Heart left ventricle (tissue), 16 donors: ENCODE results near the gene SLC9A7. TPM values are rescaled to one million over a fixed set of nuclear protein-coding genes. Genes with fewer than 3 reads are reported as not detected.
A peak's percentile ranks its signal among the peaks of the same experiment; 100 is the strongest.

Source experiments
- ATAC-seq, 4 donors: fragments of 200-7000 bp; cut with Tn5 transposase; one replicate each; pipeline ENCODE4 v1.9.1; 2020 to 2022; ENCODE audit warnings: moderate library complexity in 4 of 4, mild to moderate bottlenecking in 3 of 4, moderate number of reproducible peaks in 1 of 4
- DNase-seq, 5 donors: peaks; one replicate each; pipeline ENCODE4 v3.0.0-alpha.2; 2020
- H3K27ac ChIP-seq, 12 donors: fragments of 200-600 bp; sonication (generic) in 4 of 12; one replicate each; pipeline versions ENCODE4 v1.5.0 to v1.8.0; 2016 to 2022; ENCODE audit warnings: mild to moderate bottlenecking in 2 of 12
- H3K27me3 ChIP-seq, 9 donors: fragments of 200-600 bp; sonication (generic) in 2 of 9; one replicate each; pipeline versions ENCODE4 v1.5.1 to v1.8.0; 2016 to 2022; ENCODE audit warnings: mild to moderate bottlenecking in 3 of 9
- H3K36me3 ChIP-seq, 9 donors: fragments of 200-600 bp; sonication (generic) in 2 of 9; one replicate each; pipeline versions ENCODE4 v1.5.0 to v1.8.0; 2018 to 2022; ENCODE audit warnings: mild to moderate bottlenecking in 2 of 9
- H3K4me1 ChIP-seq, 12 donors: fragments of 200-600 bp; sonication (generic) in 4 of 12; one replicate each; pipeline versions ENCODE4 v1.5.0 to v1.8.0; 2016 to 2022; ENCODE audit warnings: mild to moderate bottlenecking in 3 of 12
- H3K4me3 ChIP-seq, 12 donors: fragments of 200-600 bp; sonication (generic) in 4 of 12; one replicate each; pipeline versions ENCODE4 v1.5.0 to v1.8.0; 2017 to 2022; ENCODE audit warnings: mild to moderate bottlenecking in 9 of 12, moderate library complexity in 4 of 12
- H3K9me3 ChIP-seq, 12 donors: fragments of 200-600 bp; sonication (generic) in 4 of 12; one replicate each; pipeline versions ENCODE4 v1.5.0 to v1.8.0; 2016 to 2022; ENCODE audit warnings: mild to moderate bottlenecking in 1 of 12
- CTCF ChIP-seq, 12 donors: fragments of 200-600 bp; sonication (generic) in 4 of 12; IDR thresholded peaks; one replicate each; pipeline versions ENCODE4 v1.5.0 to v1.8.0; 2018 to 2022; ENCODE audit warnings: antibody characterized with exemption in 12 of 12, mild to moderate bottlenecking in 5 of 12
- POLR2A ChIP-seq, 2 donors: fragments of 450-650 bp; IDR thresholded peaks; one replicate each; pipeline ENCODE4 v1.6.1; 2017; ENCODE audit warnings: antibody characterized with exemption in 2 of 2, mild to moderate bottlenecking in 2 of 2, moderate library complexity in 2 of 2
- WGBS, 4 donors: extraction: QIAGEN DNeasy Blood & Tissue Kit in 2 of 4; methylation state at CpG; one replicate each; pipeline versions ENCODE4 v1.1.5 to v1.1.7; 2013 to 2018; 5-methylcytosine and 5-hydroxymethylcytosine counted together
- intact Hi-C, 10 donors: fragments of 100-400 bp; cut with DNase I; formaldehyde crosslinking; loops; one replicate each; pipeline versions ENCODE4 v1.11.1 to v1.14.2; 2022
- long read RNA-seq, 3 donors: library from polyadenylated mRNA; unstranded; transcript quantifications; one replicate each; pipeline ENCODE4 v2.0.0, GENCODE V29; 2020 to 2021
- polyA plus RNA-seq, 2 donors: library from polyadenylated mRNA; stranded (reverse); fragments of 200-250 nt; gene quantifications; one replicate each; pipeline ENCODE4 v1.2.3, GENCODE V29; 2013
- total RNA-seq, 9 donors: library from RNA; depleted of rRNA in 2 of 9; stranded (reverse); fragments of >200 nt in 2 of 9; fragmentation: NEBNext Ultra II Directional in 3 of 9; extraction: Animal tissue kit (Norgen Biotek cat#: 25700) in 3 of 9; gene quantifications; one replicate each; pipeline versions ENCODE4 v1.1.0 to v1.2.4, GENCODE V29; 2016 to 2023
- donor health status: ischemic (EF 13 %, LVEDD 7.1; RV severe dilation, severe dysfunction).
- donor health status: healthy with polysubstance abuse.
- donor health status: DM: no; HTN: yes; CAD: no.
- donor health status: DM: no; HTN: no; CAD: no.
- donor health status: ischemic (EF 25% LVEDD 6.9; RV normal size, moderate dysfunction).
- donor health status: ischemic (EF 25% LVEDD 5.7; RV mildly dilated, moderate dysfunction).
- donor health status: healthy.
- donor health status: DM: yes; HTN: yes; CAD: no.
- donor health status: ischemic (EF 35%, LVEDD 5.7; RV mildly dilated, moderate dysfunction).
- donor health status: nonischemic (EF 11% LVEDD 7.7; RV severe dilation, severe dysfunction).
- donor health status: DM: yes; HTN: yes; CAD: no.
- donor health status: PGD.
- donor health status: ischemic (EF 29% LVEDD 5.4; RV normal size, mild dysfunction).
- donor health status: nonischemic (EF 23%, LVEDD 6.1; RV moderate dilation, normal function).

Gene SLC9A7
- total RNA-seq, result 1 to 10 TPM; 1.9 to 8.6 (median 2.6) TPM
- 1 to 10 TPM in 1 of 2 donors, under 1 TPM in 1; 0.46 to 1.1 TPM for polyA plus RNA-seq
- long read RNA-seq, donor 1, full-length matches to known transcripts, result 1 of 6 reads
- long read RNA-seq, donor 1, partial matches to known transcripts, result 0 of 6 reads
- long read RNA-seq, donor 1, other reads (novel, unspliced or antisense), result 5 of 6 reads
- long read RNA-seq, donor 2, partial matches to known transcripts, result 0 of 3 reads
- long read RNA-seq, donor 2, other reads (novel, unspliced or antisense), result 3 of 3 reads
- long read RNA-seq, donor 3, full-length matches to known transcripts, result 2 of 3 reads
- long read RNA-seq, donor 3, partial matches to known transcripts, result 0 of 3 reads
- long read RNA-seq, donor 3, other reads (novel, unspliced or antisense), result 1 of 3 reads

- no peak for TF ChIP-seq POLR2A (IDR thresholded peaks at IDR 0.05)
- TF ChIP-seq CTCF (IDR thresholded peaks at IDR 0.05), result peak; percentile 65 to 84 (median 72)
- peak within 1 kb of the TSS; percentile 9 to 61 (median 48) for H3K4me3 ChIP-seq
- intact Hi-C loops, result loop anchor here (1.0 to 5.0 kb wide), 8 partner anchors 33 to 333 kb away; no protein-coding TSS in a partner anchor
- peaks cover 0 to 5% (median 0%) of the 10 kb centered on the region in 12 donors for H3K4me1 ChIP-seq
- ATAC-seq, result peak; percentile 55 to 90 (median 86)
- peaks cover 0 to 13% (median 0%) of the 10 kb centered on the region in 12 donors for H3K9me3 ChIP-seq
- no peaks in the 10 kb centered on the region for H3K36me3 ChIP-seq
- peak within 1 kb of the TSS in 2 of 12 donors; percentile 9 to 24 for H3K27ac ChIP-seq
- peak; percentile 59 to 87 (median 69) for DNase-seq
- peaks cover 0 to 23% (median 0%) of the 10 kb centered on the region in 9 donors for H3K27me3 ChIP-seq
- 0 to 39% (median 4%) methylated on average over 18 to 83 of the region's 85 CpGs for WGBS, 4 donors
Measured at GRCh38 chrX:46758956-46759644, at the start of gene SLC9A7. TSS of gene SLC9A7 (minus strand) at chrX:46759118. CDS start at chrX:46759029, 89 bp downstream.

GRCh38 chrX:46805270-46805669 is 46.4 kb upstream of the SLC9A7 start:
- H3K4me1 ChIP-seq, result no peaks in the 10 kb centered on the region
- intact Hi-C loops, result no loop called here
- ATAC-seq, result no peak
- no peaks in the 10 kb centered on the region for H3K9me3 ChIP-seq
- TF ChIP-seq CTCF (IDR thresholded peaks at IDR 0.05) (no peak), POLR2A (IDR thresholded peaks at IDR 0.05) (no peak)
- peaks cover 0 to 16% (median 0%) of the 10 kb centered on the region in 9 donors for H3K27me3 ChIP-seq
- H3K4me3 ChIP-seq, result no peak overlapping the region
- H3K27ac ChIP-seq, result no peak overlapping the region
- no peak for DNase-seq
- H3K36me3 ChIP-seq, result no peaks in the 10 kb centered on the region
- WGBS, 4 donors, result 58 to 86% (median 76%) methylated on average over 2 of the region's 2 CpGs

GRCh38 chrX:46803140-46803539 is 44.2 kb upstream of the SLC9A7 start:
- intact Hi-C loops, result no loop called here
- 53 to 71% (median 65%) methylated on average over 3 of the region's 3 CpGs for WGBS, 4 donors
- H3K27me3 ChIP-seq, result peaks cover 0 to 5% (median 0%) of the 10 kb centered on the region in 9 donors
- ATAC-seq, result no peak
- no peaks in the 10 kb centered on the region for H3K4me1 ChIP-seq
- H3K9me3 ChIP-seq, result no peaks in the 10 kb centered on the region
- H3K27ac ChIP-seq, result no peak overlapping the region
- TF ChIP-seq POLR2A (IDR thresholded peaks at IDR 0.05), result no peak
- no peak for TF ChIP-seq CTCF (IDR thresholded peaks at IDR 0.05)
- DNase-seq, result no peak
- no peaks in the 10 kb centered on the region for H3K36me3 ChIP-seq
- no peak overlapping the region for H3K4me3 ChIP-seq
